Stimulated activated CD8-positive, alpha-beta memory T cell treated with anti-CD3 and anti-CD28 coated beads, Interleukin-12 subunit alpha, Interleukin-12 subunit beta, amount 100 ng/mL, for 24 hours (primary cell): Measurements from ENCODE around the gene TLNRD1.
A peak's percentile ranks its signal among the peaks of the same experiment; 100 is the strongest.
"Not testable (repeated sequence)": the region's sequence is repeated elsewhere in the genome, so short reads cannot be mapped to it uniquely, and the experiment has no call there.

ENCODE experiments used
- DNase-seq: peaks from one replicate; pipeline ENCODE4 v3.0.0-alpha.2; 2020; ENCODE audit errors: extremely low read depth

Gene TLNRD1

GRCh38 chr15:81000624-81001151, at the start of gene TLNRD1:
TLNRD1 (plus strand) TSS chr15:81000923; CDS start chr15:81002272, 1,349 bp downstream.
- DNase-seq: peak; percentile 57

GRCh38 chr15:80951941-80952340, 48.8 kb upstream of the TLNRD1 start:
- DNase-seq: no peak

GRCh38 chr15:80953001-80953952, 47.4 kb upstream of the TLNRD1 start:
- no peak for DNase-seq

- DNase-seq: no peak
These were observed 46.6 kb upstream of the TLNRD1 start for GRCh38 chr15:80953953-80954778.

- peak; percentile 41 for DNase-seq
These were observed 44.9 kb upstream of the TLNRD1 start for GRCh38 chr15:80955571-80956452.

- DNase-seq: no peak
These were observed 43.2 kb upstream of the TLNRD1 start for GRCh38 chr15:80957556-80957955.

- no peak for DNase-seq
These were observed 42.7 kb upstream of the TLNRD1 start for GRCh38 chr15:80957976-80958375.

GRCh38 chr15:80958818-80959495, 41.8 kb upstream of the TLNRD1 start:
- DNase-seq: no peak

GRCh38 chr15:80965454-80965853, 35.3 kb upstream of the TLNRD1 start:
- DNase-seq: not testable (repeated sequence)

- DNase-seq: no peak
These were observed 34.1 kb upstream of the TLNRD1 start for GRCh38 chr15:80966431-80967197.

- no peak for DNase-seq
These were observed 33.3 kb upstream of the TLNRD1 start for GRCh38 chr15:80967451-80967850.

- DNase-seq: no peak
These were observed 32.7 kb upstream of the TLNRD1 start for GRCh38 chr15:80967991-80968510.

GRCh38 chr15:80969316-80969715, 31.4 kb upstream of the TLNRD1 start:
- DNase-seq: no peak

- DNase-seq: peak; percentile 10
These were observed 30.6 kb upstream of the TLNRD1 start for GRCh38 chr15:80970018-80970657.

- DNase-seq: no peak
These were observed 30.1 kb upstream of the TLNRD1 start for GRCh38 chr15:80970658-80971057.

- DNase-seq: no peak
These were observed 29.6 kb upstream of the TLNRD1 start for GRCh38 chr15:80971143-80971542.

- no peak for DNase-seq
These were observed 28.4 kb upstream of the TLNRD1 start for GRCh38 chr15:80972276-80972675.

- no peak for DNase-seq
These were observed 25.8 kb upstream of the TLNRD1 start for GRCh38 chr15:80974914-80975313.

GRCh38 chr15:80976851-80977250, 23.9 kb upstream of the TLNRD1 start:
- DNase-seq: no peak
